Measurements from ENCODE around the gene CASQ2.

DNA sequence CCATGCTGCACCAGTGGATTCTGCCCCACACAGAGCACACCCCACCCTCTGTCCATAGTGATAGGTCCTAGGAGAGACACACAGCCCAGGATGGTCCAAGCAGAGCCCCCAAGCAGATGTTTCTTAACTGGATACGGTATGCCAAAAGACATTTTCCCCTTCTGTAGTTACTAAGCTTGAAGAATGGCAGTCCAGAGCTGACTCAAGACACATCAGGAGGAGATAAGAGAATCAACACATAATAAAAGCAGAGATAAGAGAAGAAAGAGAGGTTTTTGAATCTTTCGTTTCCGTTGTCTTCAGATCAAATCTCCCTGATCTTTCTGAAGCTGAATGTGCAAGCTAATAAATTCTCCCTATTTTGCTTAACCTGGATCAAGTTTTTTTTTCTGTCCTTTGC, 21.8 kb upstream of the CASQ2 start:
- TF ChIP-seq CTCF (IDR thresholded peaks at IDR 0.05) (no peak), POLR2A (IDR thresholded peaks at IDR 0.05) (no peak)
